GM19397 (cell line): ENCODE data around the gene LRRC4B.

Experiments
- ATAC-seq: cut with Tn5 transposase; IDR thresholded peaks from one replicate; pipeline ENCODE4 v1.9.1; 2021; ENCODE audit warnings: mild to moderate bottlenecking, moderate library complexity; ENCODE audit not compliant: unreplicated experiment

LRRC4B gene

GRCh38 chr19:50573741-50574461 is 5.7 kb upstream of the LRRC4B start:
- no peak for ATAC-seq

DNA sequence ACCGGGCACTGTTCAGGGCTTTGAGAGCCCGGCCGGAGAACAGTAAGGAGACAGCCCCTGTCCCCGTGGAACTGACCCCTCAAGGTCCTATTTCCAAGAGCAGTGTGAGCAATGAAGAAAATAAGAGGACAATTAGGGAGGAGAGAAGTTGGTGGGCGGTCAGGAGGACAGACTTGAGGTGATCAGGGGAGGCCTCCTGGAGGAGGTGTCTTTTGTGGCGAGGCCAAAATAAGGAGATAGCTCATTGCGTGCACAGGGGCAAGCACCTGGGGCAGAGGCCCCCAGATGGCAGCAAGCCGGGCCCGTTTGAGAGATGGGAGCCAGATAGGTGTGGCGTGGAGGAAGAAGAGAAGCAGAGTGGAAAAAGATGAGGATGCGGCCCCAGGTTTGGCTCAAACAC is 2.8 kb upstream of the LRRC4B start:
- ATAC-seq: no peak

DNA sequence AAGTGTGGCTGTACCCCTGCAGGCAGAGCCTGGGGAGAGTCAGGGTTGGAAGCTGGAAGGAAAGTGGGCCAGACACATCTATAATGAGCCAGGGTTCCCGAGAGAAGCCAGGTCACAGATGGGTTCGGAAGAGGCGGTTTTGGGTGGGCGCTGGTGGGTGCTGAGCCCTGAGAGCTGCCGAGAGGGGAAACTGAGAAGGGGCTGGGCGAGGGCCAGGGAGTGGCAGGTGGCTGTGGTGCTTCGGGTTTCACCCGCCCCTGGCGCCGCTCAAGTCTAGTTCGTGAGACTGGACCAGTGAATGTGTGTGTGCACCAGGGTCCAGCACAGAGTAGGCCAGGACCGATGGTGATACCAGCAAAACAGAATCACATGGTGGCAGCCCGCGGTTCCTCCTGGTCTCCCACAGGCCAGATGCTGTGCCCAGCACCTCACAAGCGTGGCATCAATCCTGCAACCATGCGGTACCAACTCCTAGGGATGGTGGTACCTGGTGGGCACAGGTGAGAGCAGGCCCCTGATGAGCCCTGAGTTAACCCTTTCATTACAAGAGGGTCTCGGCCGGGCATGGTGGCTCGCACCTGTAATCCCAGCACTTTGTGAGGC is 1.8 kb upstream of the LRRC4B start:
- ATAC-seq: no peak

DNA sequence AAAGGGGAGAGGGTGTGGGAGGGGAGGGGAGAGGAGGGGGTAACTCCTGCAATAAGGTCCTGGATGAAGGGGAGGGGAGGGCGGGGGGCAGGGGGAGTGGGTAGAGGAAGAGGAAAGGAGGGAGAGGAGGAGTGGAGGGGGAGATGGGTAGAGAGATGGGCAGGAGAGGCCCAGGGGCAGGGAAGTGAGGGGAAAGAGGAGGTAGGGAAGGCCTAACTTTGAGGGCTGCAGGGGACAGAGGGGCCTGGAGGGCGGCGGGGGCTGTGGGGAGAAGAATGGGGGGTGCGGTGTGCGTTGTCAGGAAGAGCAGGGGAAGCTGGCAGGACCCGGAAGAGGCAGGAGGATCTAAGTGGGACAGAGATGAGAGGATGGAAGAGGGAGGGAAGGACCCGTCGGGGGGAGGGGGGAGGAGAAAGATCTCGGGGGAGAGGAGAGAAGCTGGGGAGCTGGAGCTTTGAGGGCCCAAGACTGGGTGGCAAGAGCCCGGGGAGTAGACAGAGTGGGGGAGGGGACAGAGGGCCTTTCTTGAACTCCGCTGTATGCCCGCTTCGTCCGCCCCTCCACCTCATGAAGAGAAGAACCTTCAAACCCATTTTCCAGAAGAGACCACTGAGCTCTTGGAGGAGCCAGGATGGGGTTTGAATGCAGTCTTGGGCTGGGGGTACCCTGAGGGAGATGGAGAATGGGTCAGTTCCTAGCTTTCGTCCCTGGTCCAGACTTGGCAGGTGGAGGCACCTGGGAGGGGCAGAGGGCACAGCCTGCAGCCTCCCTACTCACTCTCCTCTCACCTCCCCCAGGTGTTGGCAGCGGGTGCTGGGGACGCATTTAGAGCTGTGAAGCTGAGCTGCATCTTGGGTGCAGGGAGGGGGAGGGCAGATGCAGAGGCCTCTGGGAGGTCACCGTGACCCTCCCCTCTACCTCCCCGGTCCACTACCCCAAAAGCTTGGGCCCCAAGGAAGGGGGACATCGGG is 778 bp upstream of the LRRC4B start:
- no peak for ATAC-seq

DNA sequence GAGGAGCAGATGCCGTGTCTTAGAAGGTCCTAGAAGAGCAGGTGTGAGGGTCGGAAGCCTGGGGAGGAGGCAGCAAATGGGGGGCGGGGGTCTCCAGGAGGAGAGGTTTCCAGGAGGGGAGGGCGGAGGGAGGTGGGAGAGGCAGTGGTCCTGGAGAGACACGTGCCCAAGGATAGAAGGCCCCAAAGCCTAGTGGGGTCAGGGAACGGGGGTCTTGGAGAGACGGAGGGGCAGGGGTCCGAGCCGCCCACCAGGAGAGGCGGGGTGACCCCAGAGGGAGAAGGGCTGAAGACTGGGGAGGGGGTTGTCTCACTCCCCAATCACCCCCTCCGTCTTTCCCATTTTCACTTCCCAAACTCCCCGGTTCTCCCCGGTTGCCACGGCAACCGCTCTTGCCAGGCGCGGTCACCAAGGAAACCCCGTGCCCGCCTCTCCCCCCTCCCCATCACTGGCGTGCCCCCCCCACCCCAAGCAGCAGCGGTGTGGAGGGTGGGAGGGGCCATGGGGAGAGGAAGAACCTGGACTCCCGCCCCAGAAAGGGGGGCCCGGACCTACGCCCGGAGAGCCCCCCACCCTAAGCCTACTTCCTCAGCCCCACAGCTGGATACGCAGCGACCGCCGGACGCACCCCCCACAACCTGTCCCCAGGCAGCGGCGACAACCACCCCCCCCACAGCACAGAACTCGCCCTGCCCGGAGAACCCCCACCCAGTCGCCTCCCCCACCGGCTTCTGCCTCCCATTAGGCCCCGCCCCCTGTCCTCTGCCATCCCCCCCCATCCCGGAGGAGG is 988 bp downstream of the LRRC4B start:
- no peak for ATAC-seq

GRCh38 chr19:50565984-50566903 is 2.0 kb downstream of the LRRC4B start:
- no peak for ATAC-seq

GRCh38 chr19:50564229-50565105 is 3.8 kb downstream of the LRRC4B start:
- no peak for ATAC-seq

DNA sequence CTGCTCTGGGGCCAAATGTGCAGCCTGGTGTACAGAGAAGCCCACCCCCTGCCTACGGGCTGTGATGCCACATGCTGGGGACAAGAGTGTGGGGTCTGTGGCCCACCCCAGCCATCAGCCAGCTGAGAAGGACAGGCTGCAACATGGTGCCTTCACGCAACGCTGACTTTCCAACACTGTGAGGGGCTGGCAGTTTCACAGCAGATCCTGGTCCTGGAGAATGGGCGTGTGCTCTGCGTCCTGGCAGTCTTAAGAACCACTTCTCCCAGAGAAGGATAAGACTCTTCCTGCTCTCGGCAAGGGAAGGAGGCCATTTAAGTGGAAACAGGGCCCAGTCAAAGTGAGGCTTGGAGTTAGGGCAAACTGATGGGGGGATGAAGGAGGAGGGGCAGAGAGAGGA is 4.6 kb downstream of the LRRC4B start:
- no peak for ATAC-seq

- ATAC-seq: no peak
These were observed 5.2 kb downstream of the LRRC4B start for GRCh38 chr19:50562996-50563395.

DNA sequence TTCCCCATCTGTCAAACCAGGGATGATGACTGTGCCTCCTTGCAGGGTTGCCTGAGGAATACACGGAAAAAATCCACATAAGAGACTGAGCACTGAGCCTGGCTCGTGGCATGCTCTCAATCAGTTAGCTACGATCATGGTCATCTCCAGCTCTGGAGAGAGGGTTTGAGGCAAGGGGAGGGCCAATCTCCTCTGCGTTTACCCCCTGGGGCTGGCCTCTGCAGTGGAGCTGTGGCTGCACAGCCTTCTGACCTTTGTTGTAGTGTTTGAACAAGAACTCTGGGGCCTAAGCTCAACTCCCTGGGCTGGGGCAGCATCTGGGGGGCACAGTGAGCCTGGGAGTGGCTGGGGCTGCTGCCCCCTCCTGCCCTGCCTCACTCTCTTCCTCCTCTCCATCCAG is 5.9 kb downstream of the LRRC4B start:
- no peak for ATAC-seq

- ATAC-seq: no peak
These were observed 8.6 kb downstream of the LRRC4B start for GRCh38 chr19:50559636-50560035.

- ATAC-seq: no peak
These were observed 9.8 kb downstream of the LRRC4B start for GRCh38 chr19:50558449-50558848.

GRCh38 chr19:50558039-50558438 is 10.2 kb downstream of the LRRC4B start:
- ATAC-seq: no peak

GRCh38 chr19:50557009-50557613 is 11.1 kb downstream of the LRRC4B start:
- ATAC-seq: no peak

DNA sequence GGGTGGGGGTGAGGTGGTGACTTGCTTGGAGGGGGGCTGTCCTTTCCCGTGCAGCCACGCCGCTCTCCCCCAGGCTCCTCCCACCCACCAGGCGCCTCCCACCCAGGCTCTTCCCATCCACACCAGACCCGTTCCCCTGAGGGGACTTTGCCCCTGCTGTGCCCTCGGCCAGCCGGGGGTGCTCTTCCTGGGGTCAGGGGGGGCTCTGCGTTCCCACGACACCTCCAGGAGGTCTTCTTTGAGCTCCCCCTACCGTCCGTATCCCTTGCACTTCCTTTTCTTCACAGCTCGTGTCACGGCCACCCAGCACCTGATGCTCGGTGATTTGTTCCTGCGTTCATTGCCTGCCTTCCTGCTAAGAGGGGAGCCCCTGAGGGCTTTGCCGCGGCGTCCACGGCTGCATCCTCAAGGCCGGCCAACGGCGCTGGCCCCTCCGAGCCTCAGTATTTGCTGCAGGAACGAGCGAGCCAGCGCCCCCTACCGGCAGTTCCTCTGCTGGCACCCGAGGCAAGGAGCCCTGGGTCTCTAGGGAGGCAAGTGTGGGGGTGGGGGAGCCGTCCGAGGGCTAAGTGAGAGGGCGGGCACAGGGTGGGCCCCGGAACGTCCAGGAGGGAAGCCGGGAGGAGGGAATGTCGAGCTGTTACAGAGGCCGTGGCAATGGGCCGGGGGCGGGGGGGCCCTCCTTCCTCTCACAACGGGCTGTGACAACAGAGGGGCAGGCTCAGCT is 11.8 kb downstream of the LRRC4B start:
- no peak for ATAC-seq

- no peak for ATAC-seq
These were observed 12.6 kb downstream of the LRRC4B start for GRCh38 chr19:50555450-50556281.

DNA sequence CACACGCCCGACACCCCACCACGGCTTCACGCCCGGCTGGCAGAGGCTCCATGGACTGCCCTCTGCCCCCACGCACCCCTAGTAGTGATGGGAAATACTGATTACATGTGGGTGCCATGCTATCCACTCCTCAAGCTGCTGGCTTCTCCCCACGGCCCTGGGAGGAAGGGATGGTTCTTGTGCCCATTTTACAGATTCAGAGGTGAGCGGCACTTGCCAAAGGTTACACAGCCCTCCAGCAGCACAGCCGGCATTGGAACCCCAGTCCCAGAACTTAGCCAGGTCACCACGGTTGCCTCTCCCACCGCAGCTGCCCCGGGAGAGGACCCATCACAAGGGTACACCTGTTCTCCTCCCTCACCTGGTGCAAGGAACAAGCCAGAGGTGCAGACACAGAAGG is 13.2 kb downstream of the LRRC4B start:
- ATAC-seq: no peak
